Measurements from ENCODE around the gene NFKBIL1. TPM values are rescaled to one million over a fixed set of nuclear protein-coding genes. Genes with fewer than 3 reads are reported as not detected.
A peak's percentile ranks its signal among the peaks of the same experiment; 100 is the strongest.

The NFKBIL1 gene
- total RNA-seq, 2 experiments from 2014 or later, result 11.3 to 13.0 TPM

DNA sequence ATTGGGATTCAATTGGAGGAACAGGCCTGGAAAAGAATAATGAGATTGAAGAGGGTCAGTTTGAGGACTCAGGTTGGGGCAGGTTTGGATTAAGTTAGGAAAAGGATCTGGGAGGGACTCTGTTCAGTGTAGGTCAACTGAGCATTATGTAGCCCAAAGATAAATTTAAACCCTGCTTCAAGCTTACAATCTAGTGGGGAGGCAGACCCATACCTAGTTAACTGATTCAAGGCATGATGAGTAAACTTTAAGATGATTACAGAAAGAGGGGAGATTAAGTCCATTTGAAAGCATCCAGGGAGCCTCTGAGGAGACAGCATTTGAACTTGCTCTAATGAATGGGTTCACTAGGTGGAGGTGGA is 13.3 kb downstream of the NFKBIL1 start:
- ATAC-seq (no peak), DNase-seq (no peak)
- CTCF ChIA-PET, result interaction anchor here (0.6 to 56.2 kb wide), 4 partner anchors 9 to 39 kb away, joined by 3 to 2542 read pairs (median 35); partner anchors contain the start of genes LST1, LTA, LTB and NCR3
- TF ChIP-seq, protein P1, sequence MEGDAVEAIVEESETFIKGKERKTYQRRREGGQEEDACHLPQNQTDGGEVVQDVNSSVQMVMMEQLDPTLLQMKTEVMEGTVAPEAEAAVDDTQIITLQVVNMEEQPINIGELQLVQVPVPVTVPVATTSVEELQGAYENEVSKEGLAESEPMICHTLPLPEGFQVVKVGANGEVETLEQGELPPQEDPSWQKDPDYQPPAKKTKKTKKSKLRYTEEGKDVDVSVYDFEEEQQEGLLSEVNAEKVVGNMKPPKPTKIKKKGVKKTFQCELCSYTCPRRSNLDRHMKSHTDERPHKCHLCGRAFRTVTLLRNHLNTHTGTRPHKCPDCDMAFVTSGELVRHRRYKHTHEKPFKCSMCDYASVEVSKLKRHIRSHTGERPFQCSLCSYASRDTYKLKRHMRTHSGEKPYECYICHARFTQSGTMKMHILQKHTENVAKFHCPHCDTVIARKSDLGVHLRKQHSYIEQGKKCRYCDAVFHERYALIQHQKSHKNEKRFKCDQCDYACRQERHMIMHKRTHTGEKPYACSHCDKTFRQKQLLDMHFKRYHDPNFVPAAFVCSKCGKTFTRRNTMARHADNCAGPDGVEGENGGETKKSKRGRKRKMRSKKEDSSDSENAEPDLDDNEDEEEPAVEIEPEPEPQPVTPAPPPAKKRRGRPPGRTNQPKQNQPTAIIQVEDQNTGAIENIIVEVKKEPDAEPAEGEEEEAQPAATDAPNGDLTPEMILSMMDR (IDR thresholded peaks at IDR 0.05), result no peak
- Mint-ChIP-seq H3K4me1 (ENCODE audit: low read depth) (peaks cover 83% of the 10 kb centered on the region), H3K9me3 (no peaks in the 10 kb centered on the region), H3K27ac (peak overlapping the region; percentile 90), H3K36me3 (ENCODE audit: low read depth) (peaks cover 52% of the 10 kb centered on the region), H3K4me3 (peak overlapping the region; percentile 56), H3K27me3 (no peaks in the 10 kb centered on the region)
- intact Hi-C loops (cut with micrococcal nuclease), result loop anchor here (10.0 kb wide), 1 partner anchor 264 kb away; the partner anchor contains the start of gene HSPA1B
- POLR2A ChIA-PET, result interaction anchor here (1.2 to 35.7 kb wide), 6 partner anchors 9 to 92 kb away, joined by 4 to 1181 read pairs (median 8); partner anchors contain the start of genes BAG6, DDX39B, LST1 and LTA

DNA sequence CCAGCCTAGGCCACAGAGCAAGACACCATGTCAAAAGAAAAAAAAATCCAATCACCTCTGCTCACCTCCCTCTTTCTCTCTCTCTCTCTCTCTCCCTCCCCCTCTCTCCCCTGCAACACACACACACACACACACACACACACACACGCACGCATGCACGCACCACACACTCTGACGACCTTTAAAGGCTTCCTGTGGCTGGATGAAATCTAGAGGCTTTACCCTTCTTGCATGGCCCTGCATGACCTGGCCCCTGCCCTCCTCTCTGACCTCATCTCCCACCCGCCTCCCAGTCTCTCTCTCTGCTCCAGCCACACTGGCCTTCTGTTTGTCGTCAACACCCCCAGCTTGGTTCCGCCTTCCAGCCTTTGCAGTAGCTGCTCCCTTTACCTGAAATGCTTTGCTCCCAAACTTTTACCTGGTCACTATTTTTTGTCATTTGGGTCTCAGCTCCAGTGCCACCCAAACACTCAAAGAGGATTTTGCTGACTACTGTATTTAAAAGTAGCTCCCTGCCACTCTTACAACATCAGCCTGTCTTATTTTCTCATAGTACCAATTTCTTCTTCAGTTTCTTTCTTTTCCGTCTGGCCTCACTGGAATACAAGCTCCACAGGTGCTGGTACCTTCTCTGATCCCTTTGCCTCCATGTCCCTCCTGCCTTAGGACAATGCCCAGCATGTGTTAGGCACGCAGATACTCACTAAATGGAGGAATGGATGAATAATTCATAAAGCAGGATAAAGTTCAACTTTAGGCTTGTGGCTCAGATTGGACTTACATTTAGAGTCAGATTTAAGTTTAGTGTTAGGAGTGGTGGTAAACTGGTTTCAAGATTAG is 20.3 kb downstream of the NFKBIL1 start:
- peaks cover 72% of the 10 kb centered on the region for H3K4me1 Mint-ChIP-seq (ENCODE audit: low read depth)
- POLR2A ChIA-PET, result interaction anchor here (0.9 to 35.7 kb wide), 7 partner anchors 3 to 260 kb away, joined by 3 to 1181 read pairs (median 14); partner anchors contain the start of genes DDX39B, HSPA1B, LST1 and LTA
- H3K27ac Mint-ChIP-seq, result peak overlapping the region; percentile 91
- TF ChIP-seq, protein P1 (IDR thresholded peaks at IDR 0.05), result no peak
- no peaks in the 10 kb centered on the region for H3K9me3 Mint-ChIP-seq
- intact Hi-C loops (cut with micrococcal nuclease), result loop anchor here (1.0 to 10.0 kb wide), 2 partner anchors 8 to 257 kb away; partner anchors contain the start of gene HSPA1B
- CTCF ChIA-PET, result interaction anchor here (1.0 to 56.2 kb wide), 6 partner anchors 9 to 25 kb away, joined by 3 to 2542 read pairs (median 15); partner anchors contain the start of genes ATP6V1G2, LST1, LTB and NCR3
- peak; percentile 80 for DNase-seq
- ATAC-seq, result peak; percentile 22
- H3K27me3 Mint-ChIP-seq, result no peaks in the 10 kb centered on the region
- H3K4me3 Mint-ChIP-seq, result peak overlapping the region; percentile 54
- peaks cover 28% of the 10 kb centered on the region for H3K36me3 Mint-ChIP-seq (ENCODE audit: low read depth)

DNA sequence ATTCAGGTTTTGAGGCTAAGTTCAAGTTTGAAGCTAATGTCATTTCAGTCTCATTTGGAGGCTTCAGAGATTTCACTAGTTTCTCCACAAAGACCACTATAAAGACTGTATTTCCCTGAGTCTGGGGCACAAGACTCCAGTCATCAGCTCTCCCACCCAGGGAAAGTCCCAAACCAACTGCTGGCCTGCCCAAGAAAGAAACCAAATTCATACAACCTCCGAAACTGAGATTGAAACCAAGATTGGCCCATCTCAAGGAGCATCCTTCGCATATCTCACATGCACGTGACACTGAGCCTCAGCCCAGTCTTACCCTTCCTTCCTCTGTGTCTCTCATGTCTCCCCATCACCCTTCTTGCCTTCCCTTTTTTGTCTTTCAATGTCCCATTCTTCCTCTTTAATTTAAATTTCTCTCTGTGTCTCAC is 21.1 kb downstream of the NFKBIL1 start:
- no peaks in the 10 kb centered on the region for H3K27me3 Mint-ChIP-seq
- POLR2A ChIA-PET, result interaction anchor here (0.7 to 35.7 kb wide), 9 partner anchors 2 to 259 kb away, joined by 3 to 1181 read pairs (median 4); partner anchors contain the start of genes DDX39B, HSPA1B, LST1 and LTA
- ATAC-seq (peak; percentile 53), DNase-seq (peak; percentile 88)
- TF ChIP-seq, protein P1 (IDR thresholded peaks at IDR 0.05), result no peak
- CTCF ChIA-PET, result interaction anchor here (1.0 to 56.2 kb wide), 5 partner anchors 10 to 26 kb away, joined by 3 to 2542 read pairs (median 25); partner anchors contain the start of genes LST1, LTB, NCR3 and NFKBIL1
- no peaks in the 10 kb centered on the region for H3K9me3 Mint-ChIP-seq
- H3K4me1 Mint-ChIP-seq (ENCODE audit: low read depth), result peaks cover 70% of the 10 kb centered on the region
- peak overlapping the region; percentile 54 for H3K4me3 Mint-ChIP-seq
- intact Hi-C loops (cut with micrococcal nuclease), result loop anchor here (1.0 to 10.0 kb wide), 2 partner anchors 9 to 256 kb away; partner anchors contain the start of gene HSPA1B
- H3K36me3 Mint-ChIP-seq (ENCODE audit: low read depth), result peaks cover 30% of the 10 kb centered on the region
- H3K27ac Mint-ChIP-seq, result peak overlapping the region; percentile 91

DNA sequence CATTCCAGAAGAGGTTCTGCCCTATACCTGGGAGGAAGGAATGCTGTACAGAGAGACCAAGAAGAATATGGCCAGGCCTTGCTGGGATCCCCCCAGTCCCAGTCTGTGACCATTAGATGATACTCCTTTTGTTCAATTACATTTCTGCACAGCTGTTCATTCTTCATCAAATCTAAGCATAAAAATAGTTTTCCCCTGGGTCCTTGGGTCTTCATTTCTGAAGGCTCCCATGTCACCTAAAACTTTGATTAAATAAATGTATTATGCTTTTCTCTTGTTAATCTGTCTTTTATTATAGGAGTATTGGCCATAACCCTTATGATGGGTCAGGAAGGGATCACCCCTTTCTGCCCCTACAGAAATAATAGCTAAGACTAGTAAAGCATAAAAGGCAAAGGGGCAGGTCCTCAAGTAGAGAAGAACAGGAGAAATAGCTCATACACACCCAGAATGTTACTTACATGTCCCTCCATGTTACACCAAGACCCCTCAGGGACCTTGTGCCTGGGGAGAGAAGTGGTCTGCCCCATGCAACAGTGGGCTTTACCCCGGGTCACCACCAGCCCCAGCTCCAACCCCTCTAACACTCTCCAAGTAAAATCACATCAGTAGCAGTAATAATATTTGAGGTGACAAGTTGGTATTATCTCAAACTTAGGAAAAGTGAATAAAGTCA is 22.6 kb downstream of the NFKBIL1 start:
- POLR2A ChIA-PET, result interaction anchor here (0.6 to 35.7 kb wide), 5 partner anchors 0 to 95 kb away, joined by 3 to 1181 read pairs (median 17); partner anchors contain the start of genes GPANK1, LST1, LTA and LTB
- CTCF ChIA-PET, result interaction anchor here (1.4 to 56.2 kb wide), 5 partner anchors 7 to 22 kb away, joined by 5 to 2542 read pairs (median 25); partner anchors contain the start of genes LST1, LTB, NCR3 and TNF
- Mint-ChIP-seq H3K4me3 (peak overlapping the region; percentile 16), H3K27me3 (no peaks in the 10 kb centered on the region), H3K27ac (peak overlapping the region; percentile 91), H3K4me1 (ENCODE audit: low read depth) (peaks cover 74% of the 10 kb centered on the region), H3K9me3 (no peaks in the 10 kb centered on the region), H3K36me3 (ENCODE audit: low read depth) (peaks cover 32% of the 10 kb centered on the region)
- TF ChIP-seq, protein P1 (IDR thresholded peaks at IDR 0.05), result no peak
- ATAC-seq (no peak), DNase-seq (no peak)
- intact Hi-C loops (cut with micrococcal nuclease), result loop anchor here (10.0 kb wide), 1 partner anchor 255 kb away; the partner anchor contains the start of gene HSPA1B

All from activated CD8-positive, alpha-beta T cell treated with anti-CD3 and anti-CD28 coated beads for 36 hours (primary cell).